SK-N-SH (cell line): Measurements from ENCODE around the gene RGS9. TPM values are rescaled to one million over a fixed set of nuclear protein-coding genes. Genes with fewer than 3 reads are reported as not detected.

Source experiments
- CTCF ChIA-PET: fragments of 300-600, 350-600 bp; formaldehyde crosslinking; extraction: SDS; loops from one replicate; lab custom pipeline; 2021; lab: Yijun Ruan, JAX
- POLR2A ChIA-PET: fragments of 350-600 bp; sonication (Branson Sonifier 250); formaldehyde crosslinking; extraction: SDS; loops from one replicate; lab custom pipeline; 2020; ENCODE audit warnings: antibody characterized with exemption, inconsistent platforms; lab: Yijun Ruan, JAX
- DNase-seq: peaks from one replicate; pipeline ENCODE4 v3.0.0; 2012
- H2AFZ ChIP-seq: fragments of 200-600 bp; sonication (generic); 2 replicates; pipeline ENCODE4 v1.8.1; 2016; ENCODE audit warnings: antibody characterized with exemption, mild to moderate bottlenecking, low read depth
- H3F3A ChIP-seq: fragments of 200-600 bp; sonication (generic); replicated peaks from 2 replicates; pipeline ENCODE3; 2016; ENCODE audit warnings: antibody characterized with exemption, mild to moderate bottlenecking; ENCODE audit not compliant: insufficient read depth
- H3K27ac ChIP-seq, 2 experiments: fragments of 200-500 bp in 1 of 2; fragments of 200-600 bp in 1 of 2; sonication (Bioruptor generic) in 1 of 2; sonication (generic), shearing (Covaris generic) in 1 of 2; 2 replicates each; pipeline versions ENCODE4 v1.5.1 to v1.6.1; 2014 to 2016; ENCODE audit warnings: low read depth in 2 of 2, inconsistent platforms in 1 of 2, low read length in 1 of 2, mild to moderate bottlenecking in 1 of 2, mixed read lengths in 1 of 2
- H3K27me3 ChIP-seq: fragments of 200-600 bp; sonication (generic), shearing (Covaris generic); 2 replicates; pipeline ENCODE4 v1.6.1; 2016; ENCODE audit warnings: mixed run types; ENCODE audit not compliant: insufficient read depth
- H3K36me3 ChIP-seq, 2 experiments: fragments of 200-500 bp in 1 of 2; fragments of 200-600 bp in 1 of 2; sonication (Bioruptor generic) in 1 of 2; sonication (generic) in 1 of 2; replicated peaks in 1 of 2; 2 replicates each; pipeline versions ENCODE3 to v1.5.1; 2014 to 2016; ENCODE audit warnings: low read length in 1 of 2, mild to moderate bottlenecking in 1 of 2; ENCODE audit not compliant: insufficient read depth in 2 of 2, control insufficient read depth in 1 of 2
- H3K4me1 ChIP-seq, 2 experiments: fragments of 200-500 bp in 1 of 2; fragments of 200-600 bp in 1 of 2; sonication (Bioruptor generic) in 1 of 2; sonication (generic), shearing (Covaris generic) in 1 of 2; 2 replicates each; pipeline versions ENCODE4 v1.5.1 to v1.6.1; 2014 to 2016; ENCODE audit warnings: low read depth in 1 of 2, low read length in 1 of 2, mixed run types in 1 of 2; ENCODE audit not compliant: insufficient read depth in 2 of 2, control insufficient read depth in 1 of 2
- H3K4me2 ChIP-seq: fragments of 200-600 bp; sonication (generic), shearing (Covaris generic); 2 replicates; pipeline ENCODE4 v1.6.1; 2017; ENCODE audit warnings: mixed run types
- H3K4me3 ChIP-seq, 2 experiments: fragments of 200-500 bp in 1 of 2; fragments of 200-600 bp in 1 of 2; sonication (Bioruptor generic) in 1 of 2; sonication (generic), shearing (Covaris generic) in 1 of 2; 2 replicates each; pipeline versions ENCODE4 v1.5.1 to v1.8.1; 2014 to 2016; ENCODE audit warnings: low read depth in 2 of 2, inconsistent platforms in 1 of 2, low read length in 1 of 2, mild to moderate bottlenecking in 1 of 2, mixed read lengths in 1 of 2, moderate library complexity in 1 of 2
- H3K79me2 ChIP-seq: fragments of 200-600 bp; sonication (generic); 2 replicates; pipeline ENCODE4 v1.8.1; 2017; ENCODE audit warnings: mild to moderate bottlenecking; ENCODE audit not compliant: insufficient read depth
- H3K9ac ChIP-seq: fragments of 200-600 bp; sonication (generic); 2 replicates; pipeline ENCODE4 v1.6.1; 2017; ENCODE audit warnings: mixed run types
- H3K9me2 ChIP-seq: fragments of 200-600 bp; sonication (generic); 2 replicates; pipeline ENCODE4 v1.6.1; 2017; ENCODE audit warnings: mixed run types
- H3K9me3 ChIP-seq: fragments of 200-600 bp; sonication (generic); 2 replicates; pipeline ENCODE4 v1.6.1; 2017; ENCODE audit warnings: mixed run types, mild to moderate bottlenecking, moderate library complexity
- H4K20me1 ChIP-seq: fragments of 200-600 bp; sonication (generic); 2 replicates; pipeline ENCODE4 v1.6.1; 2017; ENCODE audit warnings: mild to moderate bottlenecking, mixed run types; ENCODE audit not compliant: insufficient read depth
- CHD2 ChIP-seq: fragments of 150-350 bp; IDR thresholded peaks from 2 replicates; pipeline ENCODE4 v1.6.1; 2018; ENCODE audit warnings: low read length; ENCODE audit not compliant: partially characterized antibody
- EP300 ChIP-seq, 2 experiments: IDR thresholded peaks; 2 replicates each; pipeline versions ENCODE4 v1.4.0 to v1.6.1; 2012; ENCODE audit warnings: borderline replicate concordance in 1 of 2, low read depth in 1 of 2, low read length in 1 of 2
- FOSL2 ChIP-seq: IDR thresholded peaks from 2 replicates; pipeline ENCODE4 v1.4.0; 2012; ENCODE audit warnings: low read depth, mild to moderate bottlenecking, moderate library complexity, borderline replicate concordance
- FOXJ3 ChIP-seq: sonication (generic); formaldehyde crosslinking; IDR thresholded peaks from 2 replicates; pipeline ENCODE4 v1.5.1; 2020; ENCODE audit warnings: mild to moderate bottlenecking, missing genetic modification reagents
- JUND ChIP-seq: IDR thresholded peaks from 2 replicates; pipeline ENCODE4 v1.4.0; 2012
- MEF2A ChIP-seq: IDR thresholded peaks from 2 replicates; pipeline ENCODE4 v1.4.0; 2012; ENCODE audit warnings: low read depth, borderline replicate concordance
- MXI1 ChIP-seq: IDR thresholded peaks from 2 replicates; pipeline ENCODE4 v1.6.1; 2012; ENCODE audit warnings: mild to moderate bottlenecking, low read depth, low read length, improper control_type of control experiment
- NFIC ChIP-seq: IDR thresholded peaks from 2 replicates; pipeline ENCODE4 v1.4.0; 2012; ENCODE audit warnings: borderline replicate concordance
- POLR2AphosphoS5 ChIP-seq: IDR thresholded peaks from 2 replicates; pipeline ENCODE4 v1.6.1; 2012; ENCODE audit warnings: low read depth, low read length
- RFX5 ChIP-seq: IDR thresholded peaks from 2 replicates; pipeline ENCODE4 v1.6.1; 2012; ENCODE audit warnings: mild to moderate bottlenecking, improper control_type of control experiment, low read length
- RXRA ChIP-seq: IDR thresholded peaks from 2 replicates; pipeline ENCODE4 v1.4.0; 2012; ENCODE audit warnings: low read depth, mild to moderate bottlenecking, borderline replicate concordance
- SIN3A ChIP-seq: IDR thresholded peaks from 2 replicates; pipeline ENCODE4 v1.6.1; 2012; ENCODE audit warnings: low read depth, mild to moderate bottlenecking, low read length, moderate library complexity, borderline replicate concordance
- TCF12 ChIP-seq: IDR thresholded peaks from 2 replicates; pipeline ENCODE4 v1.4.0; 2012
- TEAD4 ChIP-seq: IDR thresholded peaks from 2 replicates; pipeline ENCODE4 v1.4.0; 2012; ENCODE audit warnings: mild to moderate bottlenecking, borderline replicate concordance; ENCODE audit not compliant: insufficient read depth
- WGBS: methylation state at CpG from one replicate; pipeline ENCODE4 v1.1.6; 2017; ENCODE audit warnings: low lambda C conversion rate; 5-methylcytosine and 5-hydroxymethylcytosine counted together
- polyA plus RNA-seq, 3 experiments: library from polyadenylated mRNA; depleted of rRNA; stranded (reverse); fragments of >200 nt; gene quantifications; 2 replicates each; pipeline ENCODE4 v1.2.3, GENCODE V29; 2012
- TF ChIP-seq, protein P1 (sequence below): IDR thresholded peaks from 2 replicates; pipeline ENCODE4 v1.4.0; 2012; ENCODE audit warnings: low read depth, borderline replicate concordance
- TF ChIP-seq, protein P2 (sequence below): IDR thresholded peaks from 2 replicates; pipeline ENCODE4 v1.4.0; 2012; ENCODE audit warnings: low read depth
- TF ChIP-seq, protein P3 (sequence below): fragments of 150-350 bp; IDR thresholded peaks from 2 replicates; pipeline ENCODE4 v1.6.1; 2016; ENCODE audit warnings: mild to moderate bottlenecking, low read depth, low read length
- TF ChIP-seq, protein P4 (sequence below): IDR thresholded peaks from 2 replicates; pipeline ENCODE4; 2012

Gene RGS9
- polyA plus RNA-seq, 1 of the 3 experiments (the other 2 are of a cell fraction): 1.4 TPM

DNA sequence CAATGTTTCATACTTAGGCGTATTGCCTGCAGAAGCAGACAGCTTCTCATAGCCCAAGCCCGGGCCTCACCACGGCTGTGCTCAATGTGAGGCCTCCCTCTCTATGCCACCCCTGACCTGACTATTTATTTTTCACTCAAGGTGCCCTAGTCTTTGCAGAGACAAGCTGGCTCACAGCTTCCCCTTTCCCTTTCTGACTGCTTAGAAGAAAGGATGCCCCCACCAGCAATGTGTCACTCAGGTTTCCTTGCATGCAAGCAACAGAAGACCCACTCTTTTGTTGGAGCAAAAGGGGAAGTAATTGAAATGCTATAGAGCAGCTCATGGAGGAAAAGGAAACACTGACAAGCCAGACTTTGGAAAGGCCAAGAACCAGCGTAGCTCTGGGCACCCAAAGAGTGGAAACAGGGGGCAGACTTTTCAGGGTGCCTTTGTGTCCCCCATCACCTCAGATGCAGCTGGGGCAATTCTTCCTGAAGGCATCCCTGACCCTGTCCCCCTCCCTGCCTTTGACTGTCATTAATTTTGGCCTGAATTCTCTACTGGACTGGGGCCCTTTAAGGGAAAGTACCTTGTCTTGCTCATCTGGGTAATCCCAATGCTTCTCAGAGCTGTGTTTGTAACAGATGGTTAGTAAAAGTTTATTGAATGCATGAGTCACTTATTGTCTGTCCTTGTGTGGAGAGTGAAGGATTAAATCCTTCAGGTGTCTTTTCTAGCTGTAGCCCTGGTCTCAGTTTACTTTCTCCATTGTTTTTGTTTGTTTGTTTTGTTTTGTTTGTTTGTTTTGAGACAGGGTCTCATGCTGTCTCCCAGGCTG, 17.8 kb downstream of the RGS9 start:
- 84% methylated on average over 4 of the region's 4 CpGs for WGBS

DNA sequence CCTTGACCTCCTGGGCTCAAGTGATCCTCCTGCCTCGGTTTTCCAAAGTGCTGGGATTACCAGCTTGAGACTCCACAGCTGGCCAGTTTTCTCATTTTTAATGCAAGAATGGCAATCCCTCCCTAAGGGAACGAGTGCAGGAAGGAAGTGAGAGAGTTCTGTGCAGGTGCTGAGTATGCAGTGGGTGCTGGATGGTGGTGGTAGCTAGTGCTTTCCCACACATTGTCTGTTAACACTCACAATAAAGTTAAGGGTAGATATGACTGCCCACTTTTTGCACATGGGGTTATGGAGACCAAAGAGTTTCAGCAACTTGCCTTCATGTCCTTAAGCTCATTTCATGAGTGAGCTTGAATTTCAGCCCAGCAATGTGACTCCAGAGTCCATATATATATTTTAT, 18.5 kb downstream of the RGS9 start:
- WGBS: 49% methylated on average over 2 of the region's 2 CpGs
- CTCF ChIA-PET: interaction anchor here (0.8 to 10.7 kb wide), 10 partner anchors 10 to 237 kb away, joined by 3 to 79 read pairs (median 4); partner anchors contain the start of genes LRRC37A3 and RGS9
- TF ChIP-seq FOXJ3 (CRISPR knock-in tag) (no peak), RXRA (no peak), POLR2AphosphoS5 (no peak), EP300 (IDR thresholded peaks at IDR 0.05; ENCODE audit: borderline replicate concordance in 1 of 2, low read depth in 1 of 2, low read length in 1 of 2) (no peak), NFIC (no peak), MXI1 (no peak), TEAD4 (no peak), MEF2A (no peak), CHD2 (no peak), FOSL2 (no peak), SIN3A (no peak), RFX5 (no peak), JUND (no peak)
- TF ChIP-seq, protein P1, sequence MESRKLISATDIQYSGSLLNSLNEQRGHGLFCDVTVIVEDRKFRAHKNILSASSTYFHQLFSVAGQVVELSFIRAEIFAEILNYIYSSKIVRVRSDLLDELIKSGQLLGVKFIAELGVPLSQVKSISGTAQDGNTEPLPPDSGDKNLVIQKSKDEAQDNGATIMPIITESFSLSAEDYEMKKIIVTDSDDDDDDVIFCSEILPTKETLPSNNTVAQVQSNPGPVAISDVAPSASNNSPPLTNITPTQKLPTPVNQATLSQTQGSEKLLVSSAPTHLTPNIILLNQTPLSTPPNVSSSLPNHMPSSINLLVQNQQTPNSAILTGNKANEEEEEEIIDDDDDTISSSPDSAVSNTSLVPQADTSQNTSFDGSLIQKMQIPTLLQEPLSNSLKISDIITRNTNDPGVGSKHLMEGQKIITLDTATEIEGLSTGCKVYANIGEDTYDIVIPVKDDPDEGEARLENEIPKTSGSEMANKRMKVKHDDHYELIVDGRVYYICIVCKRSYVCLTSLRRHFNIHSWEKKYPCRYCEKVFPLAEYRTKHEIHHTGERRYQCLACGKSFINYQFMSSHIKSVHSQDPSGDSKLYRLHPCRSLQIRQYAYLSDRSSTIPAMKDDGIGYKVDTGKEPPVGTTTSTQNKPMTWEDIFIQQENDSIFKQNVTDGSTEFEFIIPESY: no peak
- TF ChIP-seq, protein P2, sequence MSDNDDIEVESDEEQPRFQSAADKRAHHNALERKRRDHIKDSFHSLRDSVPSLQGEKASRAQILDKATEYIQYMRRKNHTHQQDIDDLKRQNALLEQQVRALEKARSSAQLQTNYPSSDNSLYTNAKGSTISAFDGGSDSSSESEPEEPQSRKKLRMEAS: no peak
- TF ChIP-seq, protein P3, sequence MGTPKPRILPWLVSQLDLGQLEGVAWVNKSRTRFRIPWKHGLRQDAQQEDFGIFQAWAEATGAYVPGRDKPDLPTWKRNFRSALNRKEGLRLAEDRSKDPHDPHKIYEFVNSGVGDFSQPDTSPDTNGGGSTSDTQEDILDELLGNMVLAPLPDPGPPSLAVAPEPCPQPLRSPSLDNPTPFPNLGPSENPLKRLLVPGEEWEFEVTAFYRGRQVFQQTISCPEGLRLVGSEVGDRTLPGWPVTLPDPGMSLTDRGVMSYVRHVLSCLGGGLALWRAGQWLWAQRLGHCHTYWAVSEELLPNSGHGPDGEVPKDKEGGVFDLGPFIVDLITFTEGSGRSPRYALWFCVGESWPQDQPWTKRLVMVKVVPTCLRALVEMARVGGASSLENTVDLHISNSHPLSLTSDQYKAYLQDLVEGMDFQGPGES: no peak
- TF ChIP-seq, protein P4, sequence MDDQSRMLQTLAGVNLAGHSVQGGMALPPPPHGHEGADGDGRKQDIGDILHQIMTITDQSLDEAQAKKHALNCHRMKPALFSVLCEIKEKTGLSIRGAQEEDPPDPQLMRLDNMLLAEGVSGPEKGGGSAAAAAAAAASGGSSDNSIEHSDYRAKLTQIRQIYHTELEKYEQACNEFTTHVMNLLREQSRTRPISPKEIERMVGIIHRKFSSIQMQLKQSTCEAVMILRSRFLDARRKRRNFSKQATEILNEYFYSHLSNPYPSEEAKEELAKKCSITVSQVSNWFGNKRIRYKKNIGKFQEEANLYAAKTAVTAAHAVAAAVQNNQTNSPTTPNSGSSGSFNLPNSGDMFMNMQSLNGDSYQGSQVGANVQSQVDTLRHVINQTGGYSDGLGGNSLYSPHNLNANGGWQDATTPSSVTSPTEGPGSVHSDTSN: no peak

More for the DNA sequence above, 17.8 kb downstream of the RGS9 start:
- no peaks in the 10 kb centered on the region for H3K79me2 ChIP-seq
- POLR2A ChIA-PET: no interaction called here
- H3K4me1 ChIP-seq: peaks cover 0 to 10% of the 10 kb centered on the region in 2 experiments; a peak in 1 of 4 replicates
- no peaks in the 10 kb centered on the region; the same call in 1 of the 2 replicates for H3K27me3 ChIP-seq
- CTCF ChIA-PET: interaction anchor here (0.8 to 10.7 kb wide), 10 partner anchors 9 to 236 kb away, joined by 3 to 79 read pairs (median 4); partner anchors contain the start of genes LRRC37A3 and RGS9
- H3K4me3 ChIP-seq: no peak overlapping the region
- H3K9ac ChIP-seq: no peak overlapping the region
- H3K9me2 ChIP-seq: no peaks in the 10 kb centered on the region
- H3K27ac ChIP-seq: no peak overlapping the region
- no peaks in the 10 kb centered on the region for H3K9me3 ChIP-seq
- H3F3A ChIP-seq: no peaks in the 10 kb centered on the region
- no peaks in the 10 kb centered on the region for H4K20me1 ChIP-seq
- no peak overlapping the region for H3K4me2 ChIP-seq
- TF ChIP-seq JUND (peak; percentile 29), TCF12 (peak; percentile 72), CHD2 (no peak), FOSL2 (peak; percentile 71)
- TF ChIP-seq, protein P4: peak; percentile 49
- TF ChIP-seq, protein P2: no peak
- H3K36me3 ChIP-seq: no peaks in the 10 kb centered on the region
- no peak for DNase-seq
- H2AFZ ChIP-seq: no peak overlapping the region

More for the DNA sequence above, 18.5 kb downstream of the RGS9 start:
- H3K36me3 ChIP-seq: no peaks in the 10 kb centered on the region
- no peak overlapping the region for H2AFZ ChIP-seq
- no peak overlapping the region for H3K9ac ChIP-seq
- no peaks in the 10 kb centered on the region for H3K79me2 ChIP-seq
- H4K20me1 ChIP-seq: no peaks in the 10 kb centered on the region
- H3K4me2 ChIP-seq: no peak overlapping the region
- H3K9me3 ChIP-seq: no peaks in the 10 kb centered on the region
- no peaks in the 10 kb centered on the region for H3K9me2 ChIP-seq
- H3K27me3 ChIP-seq: no peaks in the 10 kb centered on the region; the same call in 1 of the 2 replicates
- H3K4me1 ChIP-seq: peaks cover 0 to 10% of the 10 kb centered on the region in 2 experiments; a peak in 1 of 4 replicates
- POLR2A ChIA-PET: no interaction called here
- no peaks in the 10 kb centered on the region for H3F3A ChIP-seq
- DNase-seq: no peak
- H3K4me3 ChIP-seq: no peak overlapping the region
- no peak overlapping the region for H3K27ac ChIP-seq
